NCI-H146 (cell line): ENCODE data around the gene SP100.

ENCODE experiments used
- DNase-seq: peaks from one replicate; lab custom pipeline; 2025; lab: John Stamatoyannopoulos, UW

Gene SP100

GRCh38 chr2:230542751-230543150 is 126.8 kb downstream of the SP100 start:
- DNase-seq: no peak

GRCh38 chr2:230552181-230552580 is 136.2 kb downstream of the SP100 start:
- DNase-seq: no peak

- no peak for DNase-seq
These were observed 141.1 kb downstream of the SP100 start for GRCh38 chr2:230557065-230557464.

- DNase-seq: no peak
These were observed 149.1 kb downstream of the SP100 start for GRCh38 chr2:230564805-230565779.

- DNase-seq: no peak
These were observed 153.3 kb downstream of the SP100 start for GRCh38 chr2:230569298-230569697.

GRCh38 chr2:230570987-230571386 is 155.0 kb downstream of the SP100 start:
- no peak for DNase-seq

GRCh38 chr2:230575642-230576324 is 159.8 kb downstream of the SP100 start:
- DNase-seq: no peak

GRCh38 chr2:230577114-230577513 is 161.1 kb downstream of the SP100 start:
- DNase-seq: no peak

- DNase-seq: no peak
These were observed 162.1 kb downstream of the SP100 start for GRCh38 chr2:230578106-230578505.

GRCh38 chr2:230582851-230583283 is 166.9 kb downstream of the SP100 start:
- DNase-seq: no peak

GRCh38 chr2:230583581-230583980 is 167.6 kb downstream of the SP100 start:
- no peak for DNase-seq

GRCh38 chr2:230586328-230586982 is 170.5 kb downstream of the SP100 start:
- no peak for DNase-seq

GRCh38 chr2:230589025-230589424 is 173.0 kb downstream of the SP100 start:
- no peak for DNase-seq

- no peak for DNase-seq
These were observed 173.6 kb downstream of the SP100 start for GRCh38 chr2:230589497-230590015.

GRCh38 chr2:230590333-230590732 is 174.3 kb downstream of the SP100 start:
- DNase-seq: no peak

- DNase-seq: no peak
These were observed 175.8 kb downstream of the SP100 start for GRCh38 chr2:230591850-230592249.

GRCh38 chr2:230592775-230593174 is 176.8 kb downstream of the SP100 start:
- DNase-seq: no peak
